ENCODE results near the gene KLF1. TPM values are rescaled to one million over a fixed set of nuclear protein-coding genes. Genes with fewer than 3 reads are reported as not detected.
A peak's percentile ranks its signal among the peaks of the same experiment; 100 is the strongest.

KLF1 gene
- polyA plus RNA-seq, 3 donors: 0.24 to 0.45 (median 0.28) TPM

GRCh38 chr19:12884627-12884925 is 2.4 kb downstream of the KLF1 start:
- H3K4me2 ChIP-seq (replicated peaks; ENCODE audit: extremely low read depth, low read length, poor library complexity, severe bottlenecking): peak overlapping the region; percentile 70
- Mint-ChIP-seq H3K4me3 (peak overlapping the region in 1 of 2 donors; percentile 84), H3K36me3 (no peaks in the 10 kb centered on the region), H3K4me1 (peaks cover 55% of the 10 kb centered on the region), H3K27me3 (ENCODE audit: low read depth in 3 of 3) (peaks cover 7 to 25% (median 16%) of the 10 kb centered on the region in 3 donors), H3K27ac (peak overlapping the region in 6 of 7 donors; percentile 54 to 98 (median 85)), H3K9me3 (peaks cover 8 to 32% (median 18%) of the 10 kb centered on the region in 7 donors)
- H2AFZ ChIP-seq (ENCODE audit: insufficient read depth, low read depth, low read length, poor library complexity, severe bottlenecking): peak overlapping the region; percentile 87
- H4K20me1 ChIP-seq (ENCODE audit: insufficient read depth, low read length): peaks cover 4% of the 10 kb centered on the region
- 70% methylated on average over 9 of the region's 12 CpGs for WGBS (ENCODE audit: insufficient coverage)
- no peaks in the 10 kb centered on the region for H3K36me3 ChIP-seq (replicated peaks in 1 of 2; ENCODE audit: control insufficient read depth in 1 of 2, insufficient read depth in 2 of 2, low read length in 2 of 2)
- H3K4me1 ChIP-seq (ENCODE audit: control insufficient read depth in 1 of 2, insufficient read depth in 2 of 2, low read length in 2 of 2): peaks cover 59 to 68% of the 10 kb centered on the region in 2 donors
- peaks cover 4 to 21% of the 10 kb centered on the region in 2 donors for H3K9me3 ChIP-seq (replicated peaks in 1 of 2; ENCODE audit: control insufficient read depth in 1 of 2, insufficient read depth in 1 of 2, low read length in 2 of 2)
- peak overlapping the region; percentile 90 to 94 for H3K27ac ChIP-seq (ENCODE audit: low read depth in 1 of 2, low read length in 2 of 2)
- peak overlapping the region in 2 of 3 experiments; percentile 40 to 69 for H3K4me3 ChIP-seq (replicated peaks in 1 of 3; ENCODE audit: low read depth in 2 of 3, low read length in 3 of 3)
- intact Hi-C loops (cut with micrococcal nuclease): loop anchor here in 1 of 2 donors (10.0 kb wide), 2 partner anchors 50 to 80 kb away; partner anchors contain the start of genes CALR, DAND5 and FARSA
- no peak for DNase-seq
- no peak for TF ChIP-seq CTCF (IDR thresholded peaks at IDR 0.05)
- no peaks in the 10 kb centered on the region for H3K79me2 ChIP-seq (ENCODE audit: insufficient read depth, low read length)
- no peak overlapping the region for H3K9ac ChIP-seq (ENCODE audit: insufficient read depth, low read length, poor library complexity, severe bottlenecking)
- peaks cover 0 to 6% of the 10 kb centered on the region in 2 donors for H3K27me3 ChIP-seq (ENCODE audit: control insufficient read depth in 2 of 2, insufficient read depth in 2 of 2, low read length in 2 of 2)

GRCh38 chr19:12884202-12884601 is 2.8 kb downstream of the KLF1 start:
- no peaks in the 10 kb centered on the region for H3K36me3 Mint-ChIP-seq
- H3K4me3 Mint-ChIP-seq: peak overlapping the region in 1 of 2 donors; percentile 51
- Histone ChIP-seq H3K4me1 (ENCODE audit: control insufficient read depth in 1 of 2, insufficient read depth in 2 of 2, low read length in 2 of 2) (peaks cover 59 to 69% of the 10 kb centered on the region in 2 donors), H3K36me3 (replicated peaks in 1 of 2; ENCODE audit: control insufficient read depth in 1 of 2, insufficient read depth in 2 of 2, low read length in 2 of 2) (no peaks in the 10 kb centered on the region), H3K79me2 (ENCODE audit: insufficient read depth, low read length) (no peaks in the 10 kb centered on the region), H3K4me2 (replicated peaks; ENCODE audit: extremely low read depth, low read length, poor library complexity, severe bottlenecking) (peak overlapping the region; percentile 70), H4K20me1 (ENCODE audit: insufficient read depth, low read length) (peaks cover 5% of the 10 kb centered on the region), H3K9me3 (replicated peaks in 1 of 2; ENCODE audit: control insufficient read depth in 1 of 2, insufficient read depth in 1 of 2, low read length in 2 of 2) (peaks cover 4 to 21% of the 10 kb centered on the region in 2 donors), H3K9ac (ENCODE audit: insufficient read depth, low read length, poor library complexity, severe bottlenecking) (peak overlapping the region; percentile 41), H3K27me3 (ENCODE audit: control insufficient read depth in 2 of 2, insufficient read depth in 2 of 2, low read length in 2 of 2) (peaks cover 0 to 6% of the 10 kb centered on the region in 2 donors), H2AFZ (ENCODE audit: insufficient read depth, low read depth, low read length, poor library complexity, severe bottlenecking) (peak overlapping the region; percentile 87), H3K27ac (ENCODE audit: low read depth in 1 of 2, low read length in 2 of 2) (peak overlapping the region; percentile 90 to 94), H3K4me3 (replicated peaks in 1 of 3; ENCODE audit: low read depth in 2 of 3, low read length in 3 of 3) (peak overlapping the region in 1 of 3 experiments; percentile 69)
- peaks cover 7 to 25% (median 18%) of the 10 kb centered on the region in 3 donors for H3K27me3 Mint-ChIP-seq (ENCODE audit: low read depth in 3 of 3)
- peak overlapping the region; percentile 97 to 98 (median 98) for H3K27ac Mint-ChIP-seq
- WGBS (ENCODE audit: insufficient coverage): 100% methylated on average over 1 of the region's 3 CpGs
- no peak for DNase-seq
- intact Hi-C loops (cut with micrococcal nuclease): loop anchor here in 1 of 2 donors (10.0 kb wide), 2 partner anchors 51 to 81 kb away; partner anchors contain the start of genes CALR, DAND5 and FARSA
- no peak for TF ChIP-seq CTCF (IDR thresholded peaks at IDR 0.05)
- peaks cover 8 to 32% (median 18%) of the 10 kb centered on the region in 7 donors for H3K9me3 Mint-ChIP-seq
- peaks cover 55% of the 10 kb centered on the region for H3K4me1 Mint-ChIP-seq
